K562 (cell line): ENCODE measurements around the gene AKT1. TPM values are rescaled to one million over a fixed set of nuclear protein-coding genes. Genes with fewer than 3 reads are reported as not detected.

Experiments used
- BDP1 ChIP-seq: IDR thresholded peaks from 3 replicates; pipeline ENCODE4 v1.6.1; 2011; ENCODE audit not compliant: insufficient read length, insufficient read depth
- MAFG ChIP-seq: fragments of 450-650 bp; conservative IDR thresholded peaks from 2 replicates; pipeline ENCODE4 v1.6.1; 2016; ENCODE audit warnings: missing genetic modification characterization, missing compliant biosample characterization
- NCOA6 ChIP-seq: fragments of 450-650 bp; IDR thresholded peaks from 2 replicates; pipeline ENCODE4 v1.6.1; 2017; ENCODE audit warnings: mild to moderate bottlenecking
- PHF20 ChIP-seq: fragments of 450-650 bp; IDR thresholded peaks from 2 replicates; pipeline ENCODE4 v1.6.1; 2018; ENCODE audit not compliant: partially characterized antibody
- PPARD ChIP-seq: fragments of 250-450 bp; sonication (Bioruptor Pico); IDR thresholded peaks from 2 replicates; pipeline ENCODE4 v1.8.0; 2022; ENCODE audit warnings: inconsistent platforms, mild to moderate bottlenecking, moderate library complexity
- RBM25 ChIP-seq: fragments of 200-400 bp; formaldehyde crosslinking; IDR thresholded peaks from 2 replicates; pipeline ENCODE4 v1.6.1; 2018; ENCODE audit warnings: low read length, low read depth, moderate library complexity; ENCODE audit not compliant: severe bottlenecking
- SMAD4 ChIP-seq: fragments of 250-450 bp; sonication (Bioruptor Pico); conservative IDR thresholded peaks from 2 replicates; pipeline ENCODE4 v1.8.0; 2021; ENCODE audit warnings: inconsistent platforms, mild to moderate bottlenecking, moderate library complexity
- TAF15 ChIP-seq: fragments of 200-400 bp; formaldehyde crosslinking; IDR thresholded peaks from 2 replicates; pipeline ENCODE4 v1.6.1; 2017; ENCODE audit warnings: mild to moderate bottlenecking, low read depth, low read length, moderate library complexity
- ZNF830 ChIP-seq: fragments of 250-450 bp; sonication (Bioruptor Pico); IDR thresholded peaks from 2 replicates; pipeline ENCODE4 v1.5.0; 2021; ENCODE audit warnings: mild to moderate bottlenecking
- polyA plus RNA-seq, 8 experiments: library from polyadenylated mRNA; depleted of rRNA in 4 of 8; stranded (reverse) in 5 of 8; unstranded in 3 of 8; fragments of >200 nt; fragmentation: Nextera tagmentation in 2 of 8; fragmentation: Illumina TruSeq in 1 of 8; extraction: Ambion mirVana in 2 of 8; extraction: Trizol in 1 of 8; gene quantifications; 2 replicates each; pipeline versions ENCODE4 v1.2.1 to v1.2.3, GENCODE V29; 2011 to 2014; ENCODE audit warnings: inconsistent platforms in 1 of 8, missing spikeins in 1 of 8
- total RNA-seq, 7 experiments: library from RNA; depleted of rRNA in 6 of 7; stranded (reverse); fragments of >200 nt in 6 of 7; fragmentation: Illumina TruSeq in 2 of 7; extraction: Trizol in 2 of 7; gene quantifications; 2 replicates each; pipeline versions ENCODE4 v1.2.1 to v1.2.3, GENCODE V29; 2011 to 2021; ENCODE audit warnings: low replicate concordance in 1 of 7
- TF ChIP-seq, protein P1 (sequence below): fragments of 150-350 bp; IDR thresholded peaks from 2 replicates; pipeline ENCODE4 v1.6.1; 2014; ENCODE audit warnings: low read depth, mild to moderate bottlenecking, low read length, borderline replicate concordance
- TF ChIP-seq, protein P2 (sequence below): fragments of 200-800 bp; sonication (Bioruptor generic); IDR thresholded peaks from 2 replicates; pipeline ENCODE4 v1.6.1; 2017; ENCODE audit warnings: missing genetic modification characterization, missing compliant biosample characterization
- TF ChIP-seq, protein P3 (sequence below): IDR thresholded peaks from 2 replicates; pipeline ENCODE4 v1.6.1; 2011; ENCODE audit warnings: borderline replicate concordance, low read depth, mild to moderate bottlenecking, moderate library complexity, low read length; ENCODE audit not compliant: insufficient read depth, poor library complexity, severe bottlenecking

AKT1 gene
- total and polyA plus RNA-seq, 9 of the 15 experiments (the other 6 are each of a cell fraction or from before 2014, with no cell fraction given), result 0.49 to 132 (median 75.1) TPM

DNA sequence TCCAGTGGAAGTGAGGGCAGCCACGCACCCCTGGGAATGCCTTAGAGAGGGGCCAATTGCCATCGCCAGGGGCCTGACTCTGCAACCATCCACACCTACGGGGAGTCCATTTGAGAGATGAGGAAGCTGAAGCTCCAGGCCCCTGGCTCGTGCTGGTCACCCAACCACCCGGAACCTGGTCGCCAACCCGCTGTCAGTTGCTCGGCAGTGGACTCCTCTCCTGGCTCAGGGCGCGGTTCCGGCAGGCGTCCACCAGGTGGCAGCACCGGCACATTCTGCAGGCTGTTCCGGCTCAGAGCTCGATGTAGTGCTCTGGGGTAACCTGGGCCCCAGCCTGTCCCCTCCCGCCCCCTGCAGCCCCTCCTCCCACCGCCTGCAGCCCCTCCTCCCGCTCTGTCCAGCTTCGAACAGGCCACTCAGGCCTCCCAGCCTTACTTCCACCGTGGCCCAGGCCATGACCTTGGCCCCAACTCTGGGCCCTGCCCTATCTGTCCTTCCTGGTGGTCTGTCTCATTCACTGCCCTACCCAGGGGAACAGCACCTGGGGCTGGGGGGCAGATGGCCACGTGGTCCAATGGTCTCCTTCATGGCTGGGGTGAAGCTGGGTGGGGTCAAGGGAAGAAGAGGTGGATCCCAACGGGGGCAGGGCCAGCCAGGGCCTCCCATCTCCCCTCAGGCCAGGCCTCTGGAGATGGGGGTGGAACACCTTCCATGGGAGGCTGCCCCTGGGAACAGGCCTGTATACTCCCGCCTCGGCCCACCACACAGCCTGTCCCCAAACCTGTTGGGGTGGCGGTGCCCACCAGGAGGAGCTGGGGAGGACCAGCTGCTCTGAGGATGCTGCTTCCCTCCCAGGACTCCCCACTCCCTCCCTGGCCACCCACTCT, 26.9 kb downstream of the AKT1 start (continued):
- TF ChIP-seq ZNF830 (CRISPR knock-in tag), result no peak
- TF ChIP-seq, protein P1, sequence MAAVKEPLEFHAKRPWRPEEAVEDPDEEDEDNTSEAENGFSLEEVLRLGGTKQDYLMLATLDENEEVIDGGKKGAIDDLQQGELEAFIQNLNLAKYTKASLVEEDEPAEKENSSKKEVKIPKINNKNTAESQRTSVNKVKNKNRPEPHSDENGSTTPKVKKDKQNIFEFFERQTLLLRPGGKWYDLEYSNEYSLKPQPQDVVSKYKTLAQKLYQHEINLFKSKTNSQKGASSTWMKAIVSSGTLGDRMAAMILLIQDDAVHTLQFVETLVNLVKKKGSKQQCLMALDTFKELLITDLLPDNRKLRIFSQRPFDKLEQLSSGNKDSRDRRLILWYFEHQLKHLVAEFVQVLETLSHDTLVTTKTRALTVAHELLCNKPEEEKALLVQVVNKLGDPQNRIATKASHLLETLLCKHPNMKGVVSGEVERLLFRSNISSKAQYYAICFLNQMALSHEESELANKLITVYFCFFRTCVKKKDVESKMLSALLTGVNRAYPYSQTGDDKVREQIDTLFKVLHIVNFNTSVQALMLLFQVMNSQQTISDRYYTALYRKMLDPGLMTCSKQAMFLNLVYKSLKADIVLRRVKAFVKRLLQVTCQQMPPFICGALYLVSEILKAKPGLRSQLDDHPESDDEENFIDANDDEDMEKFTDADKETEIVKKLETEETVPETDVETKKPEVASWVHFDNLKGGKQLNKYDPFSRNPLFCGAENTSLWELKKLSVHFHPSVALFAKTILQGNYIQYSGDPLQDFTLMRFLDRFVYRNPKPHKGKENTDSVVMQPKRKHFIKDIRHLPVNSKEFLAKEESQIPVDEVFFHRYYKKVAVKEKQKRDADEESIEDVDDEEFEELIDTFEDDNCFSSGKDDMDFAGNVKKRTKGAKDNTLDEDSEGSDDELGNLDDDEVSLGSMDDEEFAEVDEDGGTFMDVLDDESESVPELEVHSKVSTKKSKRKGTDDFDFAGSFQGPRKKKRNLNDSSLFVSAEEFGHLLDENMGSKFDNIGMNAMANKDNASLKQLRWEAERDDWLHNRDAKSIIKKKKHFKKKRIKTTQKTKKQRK, result no peak
- no peak for TF ChIP-seq RBM25
- TF ChIP-seq, protein P2, sequence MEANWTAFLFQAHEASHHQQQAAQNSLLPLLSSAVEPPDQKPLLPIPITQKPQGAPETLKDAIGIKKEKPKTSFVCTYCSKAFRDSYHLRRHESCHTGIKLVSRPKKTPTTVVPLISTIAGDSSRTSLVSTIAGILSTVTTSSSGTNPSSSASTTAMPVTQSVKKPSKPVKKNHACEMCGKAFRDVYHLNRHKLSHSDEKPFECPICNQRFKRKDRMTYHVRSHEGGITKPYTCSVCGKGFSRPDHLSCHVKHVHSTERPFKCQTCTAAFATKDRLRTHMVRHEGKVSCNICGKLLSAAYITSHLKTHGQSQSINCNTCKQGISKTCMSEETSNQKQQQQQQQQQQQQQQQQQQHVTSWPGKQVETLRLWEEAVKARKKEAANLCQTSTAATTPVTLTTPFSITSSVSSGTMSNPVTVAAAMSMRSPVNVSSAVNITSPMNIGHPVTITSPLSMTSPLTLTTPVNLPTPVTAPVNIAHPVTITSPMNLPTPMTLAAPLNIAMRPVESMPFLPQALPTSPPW (CRISPR knock-in tag), result peak; percentile 81
- TF ChIP-seq BDP1, result no peak
- TF ChIP-seq PPARD, result no peak
- TF ChIP-seq NCOA6, result no peak
- TF ChIP-seq MAFG (tag), result no peak
- TF ChIP-seq, protein P3, sequence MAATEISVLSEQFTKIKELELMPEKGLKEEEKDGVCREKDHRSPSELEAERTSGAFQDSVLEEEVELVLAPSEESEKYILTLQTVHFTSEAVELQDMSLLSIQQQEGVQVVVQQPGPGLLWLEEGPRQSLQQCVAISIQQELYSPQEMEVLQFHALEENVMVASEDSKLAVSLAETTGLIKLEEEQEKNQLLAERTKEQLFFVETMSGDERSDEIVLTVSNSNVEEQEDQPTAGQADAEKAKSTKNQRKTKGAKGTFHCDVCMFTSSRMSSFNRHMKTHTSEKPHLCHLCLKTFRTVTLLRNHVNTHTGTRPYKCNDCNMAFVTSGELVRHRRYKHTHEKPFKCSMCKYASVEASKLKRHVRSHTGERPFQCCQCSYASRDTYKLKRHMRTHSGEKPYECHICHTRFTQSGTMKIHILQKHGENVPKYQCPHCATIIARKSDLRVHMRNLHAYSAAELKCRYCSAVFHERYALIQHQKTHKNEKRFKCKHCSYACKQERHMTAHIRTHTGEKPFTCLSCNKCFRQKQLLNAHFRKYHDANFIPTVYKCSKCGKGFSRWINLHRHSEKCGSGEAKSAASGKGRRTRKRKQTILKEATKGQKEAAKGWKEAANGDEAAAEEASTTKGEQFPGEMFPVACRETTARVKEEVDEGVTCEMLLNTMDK, result peak; percentile 66
- TF ChIP-seq TAF15, result no peak
- no peak for TF ChIP-seq SMAD4 (CRISPR knock-in tag)
- no peak for TF ChIP-seq PHF20
